ENCODE results near the gene VPS52.

VPS52 gene

DNA sequence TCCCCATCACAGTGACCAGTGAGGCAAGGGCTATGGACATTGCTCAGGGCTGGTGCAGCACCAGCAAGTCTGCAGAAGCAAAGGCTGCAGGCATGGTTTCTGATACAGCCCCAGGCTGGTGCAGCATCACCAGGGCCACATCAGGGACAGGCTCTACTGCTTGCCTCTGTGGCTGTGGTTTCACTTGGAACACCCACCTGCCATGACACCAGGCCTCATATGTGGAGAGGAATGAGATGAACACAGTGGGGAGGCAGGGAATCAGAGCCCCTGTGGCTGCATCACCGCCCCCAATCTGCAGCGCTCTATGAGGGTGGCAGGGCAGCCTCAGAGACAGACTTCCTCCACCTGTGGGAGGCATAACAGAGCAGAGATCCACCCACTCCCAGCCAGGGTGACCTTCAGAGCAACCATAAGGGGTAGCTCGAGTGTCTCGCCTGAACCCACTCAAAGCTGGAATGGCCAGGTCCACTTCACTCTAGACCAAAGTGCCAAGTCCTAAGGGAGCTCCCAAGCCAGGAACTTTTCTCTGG lies 55.5 kb downstream of the VPS52 start:
- TF ChIP-seq REST (IDR thresholded peaks at IDR 0.05; ENCODE audit: insufficient replicate concordance, low read depth) (no peak), GABPA (IDR thresholded peaks at IDR 0.05; ENCODE audit: low read depth) (no peak), POLR2AphosphoS5 (IDR thresholded peaks at IDR 0.05; ENCODE audit: low read depth) (no peak), SPI1 (IDR thresholded peaks at IDR 0.05; ENCODE audit: borderline replicate concordance, low read depth) (no peak)
- TF ChIP-seq, protein P1, sequence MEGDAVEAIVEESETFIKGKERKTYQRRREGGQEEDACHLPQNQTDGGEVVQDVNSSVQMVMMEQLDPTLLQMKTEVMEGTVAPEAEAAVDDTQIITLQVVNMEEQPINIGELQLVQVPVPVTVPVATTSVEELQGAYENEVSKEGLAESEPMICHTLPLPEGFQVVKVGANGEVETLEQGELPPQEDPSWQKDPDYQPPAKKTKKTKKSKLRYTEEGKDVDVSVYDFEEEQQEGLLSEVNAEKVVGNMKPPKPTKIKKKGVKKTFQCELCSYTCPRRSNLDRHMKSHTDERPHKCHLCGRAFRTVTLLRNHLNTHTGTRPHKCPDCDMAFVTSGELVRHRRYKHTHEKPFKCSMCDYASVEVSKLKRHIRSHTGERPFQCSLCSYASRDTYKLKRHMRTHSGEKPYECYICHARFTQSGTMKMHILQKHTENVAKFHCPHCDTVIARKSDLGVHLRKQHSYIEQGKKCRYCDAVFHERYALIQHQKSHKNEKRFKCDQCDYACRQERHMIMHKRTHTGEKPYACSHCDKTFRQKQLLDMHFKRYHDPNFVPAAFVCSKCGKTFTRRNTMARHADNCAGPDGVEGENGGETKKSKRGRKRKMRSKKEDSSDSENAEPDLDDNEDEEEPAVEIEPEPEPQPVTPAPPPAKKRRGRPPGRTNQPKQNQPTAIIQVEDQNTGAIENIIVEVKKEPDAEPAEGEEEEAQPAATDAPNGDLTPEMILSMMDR (IDR thresholded peaks at IDR 0.05; ENCODE audit: insufficient read depth, low read length) = no peak
- no peak for DNase-seq (ENCODE audit: low read depth in 1 of 2, low spot score in 1 of 2)
- no peak overlapping the region for H3K4me3 ChIP-seq (replicated peaks; ENCODE audit: insufficient read depth, low read length)
- H3K27me3 ChIP-seq (ENCODE audit: insufficient read depth, poor library complexity, severe bottlenecking) = peaks cover 3% of the 10 kb centered on the region
- no peak overlapping the region for H3K27ac ChIP-seq (replicated peaks)

DNA sequence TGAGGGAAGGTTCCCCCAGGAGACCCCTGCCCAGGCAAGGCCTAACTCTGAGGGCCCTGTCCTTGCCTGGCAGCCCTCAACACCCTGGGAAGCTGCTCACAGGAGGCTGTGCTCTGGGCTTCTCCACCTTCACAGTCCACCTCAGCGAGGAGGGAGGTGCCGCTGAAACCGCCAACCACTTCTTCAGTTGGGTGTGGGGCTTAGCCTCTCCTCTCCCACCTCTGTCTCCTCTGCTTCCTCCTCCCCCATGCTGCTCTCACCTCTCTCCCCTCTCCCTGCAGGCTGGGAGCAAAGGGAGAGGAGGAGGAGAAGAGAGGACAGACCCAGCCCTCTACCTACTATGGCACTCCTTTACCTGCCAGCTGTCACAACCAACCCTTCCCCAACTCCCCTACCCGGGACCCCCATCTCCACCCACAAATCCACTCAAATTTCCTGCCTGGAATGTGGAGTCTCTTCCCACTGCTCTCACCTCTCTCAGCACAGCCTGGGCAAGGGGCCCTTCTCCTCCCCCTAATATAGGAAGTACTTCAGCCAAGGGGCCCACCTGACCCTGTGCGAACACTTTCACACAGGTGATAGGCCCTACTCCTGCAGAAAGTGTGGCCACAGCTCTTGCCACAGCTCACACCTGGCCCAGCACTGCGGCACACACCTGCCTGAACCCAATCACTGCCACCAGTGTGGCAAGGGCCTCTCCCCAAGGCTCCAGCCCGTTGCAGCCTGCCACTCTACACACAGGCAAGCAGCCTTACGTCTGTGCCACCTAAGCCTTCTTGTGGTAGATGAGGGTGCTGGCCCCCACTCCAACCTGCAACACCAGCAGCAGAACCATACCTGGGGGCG lies 56.2 kb downstream of the VPS52 start:
- Histone ChIP-seq H3K27ac (replicated peaks) (no peak overlapping the region), H3K4me3 (replicated peaks; ENCODE audit: insufficient read depth, low read length) (no peak overlapping the region), H3K27me3 (ENCODE audit: insufficient read depth, poor library complexity, severe bottlenecking) (peaks cover 3% of the 10 kb centered on the region)
- TF ChIP-seq REST (IDR thresholded peaks at IDR 0.05; ENCODE audit: insufficient replicate concordance, low read depth) (no peak), POLR2AphosphoS5 (IDR thresholded peaks at IDR 0.05; ENCODE audit: low read depth) (no peak), GABPA (IDR thresholded peaks at IDR 0.05; ENCODE audit: low read depth) (no peak), SPI1 (IDR thresholded peaks at IDR 0.05; ENCODE audit: borderline replicate concordance, low read depth) (no peak)
- TF ChIP-seq, protein P1 (IDR thresholded peaks at IDR 0.05; ENCODE audit: insufficient read depth, low read length) = no peak
- DNase-seq (ENCODE audit: low read depth in 1 of 2, low spot score in 1 of 2) = no peak

DNA sequence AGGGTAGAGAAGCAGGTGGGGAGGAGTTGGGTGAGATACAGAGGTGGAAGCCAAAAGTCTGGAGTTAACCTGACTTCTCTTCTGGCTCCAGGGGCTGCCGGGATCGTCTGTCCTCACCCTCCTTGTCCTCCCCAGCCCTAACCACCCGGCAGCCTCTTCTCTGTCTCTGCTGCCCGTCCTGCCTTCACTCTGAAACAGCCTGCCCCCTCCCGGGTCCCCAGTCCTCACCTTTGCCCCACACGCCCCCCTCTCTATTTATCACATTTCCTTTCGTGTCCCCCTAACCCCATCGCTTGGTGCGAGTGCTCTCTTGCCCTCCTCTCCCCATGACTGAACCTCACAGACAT lies 57.7 kb downstream of the VPS52 start:
- H3K4me3 ChIP-seq (replicated peaks; ENCODE audit: insufficient read depth, low read length) = no peak overlapping the region
- TF ChIP-seq, protein P1 (IDR thresholded peaks at IDR 0.05; ENCODE audit: insufficient read depth, low read length) = no peak
- TF ChIP-seq GABPA (IDR thresholded peaks at IDR 0.05; ENCODE audit: low read depth) = no peak
- no peak for TF ChIP-seq REST (IDR thresholded peaks at IDR 0.05; ENCODE audit: insufficient replicate concordance, low read depth)
- TF ChIP-seq SPI1 (IDR thresholded peaks at IDR 0.05; ENCODE audit: borderline replicate concordance, low read depth) = no peak
- no peak; the same call in 1 of the 2 replicates for TF ChIP-seq POLR2AphosphoS5 (IDR thresholded peaks at IDR 0.05; ENCODE audit: low read depth)
- DNase-seq (ENCODE audit: low read depth in 1 of 2, low spot score in 1 of 2) = no peak
- no peak overlapping the region for H3K27ac ChIP-seq (replicated peaks)
- H3K27me3 ChIP-seq (ENCODE audit: insufficient read depth, poor library complexity, severe bottlenecking) = peaks cover 3% of the 10 kb centered on the region

All from HL-60 (cell line).